H54 (cell line): ENCODE measurements around the gene GLCCI1.

Experiments used
- DNase-seq: peaks from one replicate; pipeline ENCODE4 v3.0.0; 2011; ENCODE audit warnings: low spot score, mixed read lengths; ENCODE audit not compliant: insufficient read length
- FAIRE-seq: peaks from 3 replicates; lab custom pipeline; 2011; peaks lifted over from hg19 to GRCh38; lab: Jason Lieb, UNC
- POLR2A ChIP-seq: IDR thresholded peaks from 2 replicates; pipeline ENCODE4 v1.6.1; 2011; ENCODE audit warnings: low read depth, mild to moderate bottlenecking, low read length

Gene GLCCI1

GRCh38 chr7:7968544-7969305, at the start of gene GLCCI1:
GLCCI1 (plus strand) TSS chr7:7968796; CDS start chr7:7969351, 555 bp downstream.
- peak; percentile 89; the same call in 1 of the 2 replicates for TF ChIP-seq POLR2A
- DNase-seq (peak; percentile 99), FAIRE-seq (peak; percentile 95)

GRCh38 chr7:7919449-7919945, 49.1 kb upstream of the GLCCI1 start:
- no peak for TF ChIP-seq POLR2A
- FAIRE-seq (no peak), DNase-seq (no peak)

- no peak for TF ChIP-seq POLR2A
- FAIRE-seq (no peak), DNase-seq (no peak)
Measured at GRCh38 chr7:7920056-7920455, 48.5 kb upstream of the GLCCI1 start.

GRCh38 chr7:7920481-7920880, 48.1 kb upstream of the GLCCI1 start:
- TF ChIP-seq POLR2A: no peak
- no peak for FAIRE-seq
- DNase-seq: no peak

GRCh38 chr7:7921830-7922229, 46.8 kb upstream of the GLCCI1 start:
- TF ChIP-seq POLR2A: no peak
- FAIRE-seq (no peak), DNase-seq (no peak)

- TF ChIP-seq POLR2A: no peak
- DNase-seq: no peak
- FAIRE-seq: no peak
Measured at GRCh38 chr7:7922684-7923385, 45.8 kb upstream of the GLCCI1 start.

- no peak for DNase-seq
- peak; percentile 11 for FAIRE-seq
- no peak for TF ChIP-seq POLR2A
Measured at GRCh38 chr7:7923818-7924217, 44.8 kb upstream of the GLCCI1 start.

- TF ChIP-seq POLR2A: no peak
- FAIRE-seq (peak; percentile 36), DNase-seq (no peak)
Measured at GRCh38 chr7:7924303-7924702, 44.3 kb upstream of the GLCCI1 start.

GRCh38 chr7:7931626-7932025, 37.0 kb upstream of the GLCCI1 start:
- no peak for FAIRE-seq

GRCh38 chr7:7932553-7932952, 36.0 kb upstream of the GLCCI1 start:
- no peak for FAIRE-seq
- no peak for DNase-seq
- TF ChIP-seq POLR2A: no peak

More at GRCh38 chr7:7931626-7932025, 37.0 kb upstream of the GLCCI1 start:
- no peak for TF ChIP-seq POLR2A
- DNase-seq: no peak

- no peak for FAIRE-seq
- no peak for TF ChIP-seq POLR2A
- DNase-seq: no peak
Measured at GRCh38 chr7:7933915-7934526, 34.6 kb upstream of the GLCCI1 start.

- no peak for FAIRE-seq
- no peak for TF ChIP-seq POLR2A
- DNase-seq: no peak
Measured at GRCh38 chr7:7934945-7935344, 33.7 kb upstream of the GLCCI1 start.

- FAIRE-seq (no peak), DNase-seq (no peak)
- no peak for TF ChIP-seq POLR2A
Measured at GRCh38 chr7:7938471-7938870, 30.1 kb upstream of the GLCCI1 start.

GRCh38 chr7:7943951-7944350, 24.6 kb upstream of the GLCCI1 start:
- TF ChIP-seq POLR2A: no peak
- FAIRE-seq (no peak), DNase-seq (no peak)
